ENCODE data around the gene LFNG. TPM values are rescaled to one million over a fixed set of nuclear protein-coding genes. Genes with fewer than 3 reads are reported as not detected.

LFNG gene
- total RNA-seq, 1 experiment from 2014 or later: 4.5 TPM

DNA sequence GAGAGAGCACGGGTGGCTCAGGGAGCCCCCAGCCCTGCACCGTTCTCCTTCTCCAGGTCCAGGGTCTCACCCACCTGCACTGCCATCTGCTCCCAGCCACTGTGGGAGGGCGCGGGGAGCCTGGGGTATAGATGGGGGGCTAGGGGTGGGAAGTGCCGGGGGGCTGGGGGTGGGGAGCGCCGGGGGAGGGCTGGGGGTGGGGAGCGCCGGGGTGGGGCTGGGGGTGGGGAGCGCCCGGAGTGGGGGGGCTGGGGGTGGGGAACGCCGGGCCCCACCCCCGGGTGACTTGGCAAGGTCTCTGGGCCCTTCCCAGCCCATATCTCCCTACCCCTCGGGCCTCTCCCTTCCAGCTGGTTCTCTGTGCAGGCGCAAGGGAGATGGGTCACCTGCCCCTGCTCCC is 43.3 kb upstream of the LFNG start, which contains the start of gene GRIFIN:
Gene GRIFIN (minus strand): TSS at position 101 of the 400 bp plus-strand sequence. CDS start 15 bp downstream, at position 86.
- TF ChIP-seq, protein P1, sequence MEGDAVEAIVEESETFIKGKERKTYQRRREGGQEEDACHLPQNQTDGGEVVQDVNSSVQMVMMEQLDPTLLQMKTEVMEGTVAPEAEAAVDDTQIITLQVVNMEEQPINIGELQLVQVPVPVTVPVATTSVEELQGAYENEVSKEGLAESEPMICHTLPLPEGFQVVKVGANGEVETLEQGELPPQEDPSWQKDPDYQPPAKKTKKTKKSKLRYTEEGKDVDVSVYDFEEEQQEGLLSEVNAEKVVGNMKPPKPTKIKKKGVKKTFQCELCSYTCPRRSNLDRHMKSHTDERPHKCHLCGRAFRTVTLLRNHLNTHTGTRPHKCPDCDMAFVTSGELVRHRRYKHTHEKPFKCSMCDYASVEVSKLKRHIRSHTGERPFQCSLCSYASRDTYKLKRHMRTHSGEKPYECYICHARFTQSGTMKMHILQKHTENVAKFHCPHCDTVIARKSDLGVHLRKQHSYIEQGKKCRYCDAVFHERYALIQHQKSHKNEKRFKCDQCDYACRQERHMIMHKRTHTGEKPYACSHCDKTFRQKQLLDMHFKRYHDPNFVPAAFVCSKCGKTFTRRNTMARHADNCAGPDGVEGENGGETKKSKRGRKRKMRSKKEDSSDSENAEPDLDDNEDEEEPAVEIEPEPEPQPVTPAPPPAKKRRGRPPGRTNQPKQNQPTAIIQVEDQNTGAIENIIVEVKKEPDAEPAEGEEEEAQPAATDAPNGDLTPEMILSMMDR (IDR thresholded peaks at IDR 0.05; ENCODE audit: insufficient read depth in 1 of 2, low read depth in 1 of 2, low read length in 1 of 2, severe bottlenecking in 1 of 2, unreplicated experiment in 1 of 2): no peak
- Histone ChIP-seq H3K36me3 (ENCODE audit: control insufficient read depth, insufficient read depth, low read length) (no peaks in the 10 kb centered on the region), H3K4me1 (no peaks in the 10 kb centered on the region; the same call in 1 of the 2 replicates), H3K9me3 (no peaks in the 10 kb centered on the region), H3K4me3 (ENCODE audit: low read depth, low read length) (no peak within 1 kb of the TSS), H3K27me3 (replicated peaks; ENCODE audit: control insufficient read depth, insufficient read depth, low read length) (no peaks in the 10 kb centered on the region)
- H3K9me3 Mint-ChIP-seq (ENCODE audit: unreplicated experiment): no peaks in the 10 kb centered on the region
- no peak for DNase-seq
- no peak within 1 kb of the TSS for H3K4me3 Mint-ChIP-seq (ENCODE audit: unreplicated experiment)
- H3K4me1 Mint-ChIP-seq (ENCODE audit: low read depth, unreplicated experiment): no peaks in the 10 kb centered on the region
- no peaks in the 10 kb centered on the region for H3K27me3 Mint-ChIP-seq (ENCODE audit: insufficient read depth, unreplicated experiment)
- H3K36me3 Mint-ChIP-seq (ENCODE audit: insufficient read depth, unreplicated experiment): peaks cover 6% of the 10 kb centered on the region
- POLR2A ChIA-PET: no interaction called here
- H3K27ac Mint-ChIP-seq (ENCODE audit: unreplicated experiment): no peak within 1 kb of the TSS
- intact Hi-C loops (cut with micrococcal nuclease; ENCODE audit: unreplicated experiment): loop anchor here (5.0 kb wide), 1 partner anchor 81 kb away; the partner anchor contains the start of genes BRAT1 and IQCE
- BruUV-seq (replicated peaks): no TSS peak
- CTCF ChIA-PET: no interaction called here

GRCh38 chr7:2476776-2477446 is 42.7 kb upstream of the LFNG start:
- no peaks in the 10 kb centered on the region for H3K4me1 Mint-ChIP-seq (ENCODE audit: low read depth, unreplicated experiment)
- no TSS peak for BruUV-seq (replicated peaks)
- DNase-seq: no peak
- peaks cover 6% of the 10 kb centered on the region for H3K36me3 Mint-ChIP-seq (ENCODE audit: insufficient read depth, unreplicated experiment)
- intact Hi-C loops (cut with micrococcal nuclease; ENCODE audit: unreplicated experiment): loop anchor here (5.0 kb wide), 1 partner anchor 80 kb away; the partner anchor contains the start of genes BRAT1 and IQCE
- ChIA-PET CTCF (no interaction called here), POLR2A (no interaction called here)
- no peaks in the 10 kb centered on the region for H3K9me3 Mint-ChIP-seq (ENCODE audit: unreplicated experiment)
- Histone ChIP-seq H3K4me1 (no peaks in the 10 kb centered on the region), H3K36me3 (ENCODE audit: control insufficient read depth, insufficient read depth, low read length) (no peaks in the 10 kb centered on the region), H3K27me3 (replicated peaks; ENCODE audit: control insufficient read depth, insufficient read depth, low read length) (no peaks in the 10 kb centered on the region), H3K9me3 (no peaks in the 10 kb centered on the region), H3K4me3 (ENCODE audit: low read depth, low read length) (no peak overlapping the region)
- H3K27ac Mint-ChIP-seq (ENCODE audit: unreplicated experiment): no peak overlapping the region
- no peaks in the 10 kb centered on the region for H3K27me3 Mint-ChIP-seq (ENCODE audit: insufficient read depth, unreplicated experiment)
- H3K4me3 Mint-ChIP-seq (ENCODE audit: unreplicated experiment): no peak overlapping the region
- TF ChIP-seq, protein P1 (IDR thresholded peaks at IDR 0.05; ENCODE audit: insufficient read depth in 1 of 2, low read depth in 1 of 2, low read length in 1 of 2, severe bottlenecking in 1 of 2, unreplicated experiment in 1 of 2): no peak

GRCh38 chr7:2477447-2478398 is 41.9 kb upstream of the LFNG start:
- ChIA-PET CTCF (interaction anchor here (1.6 kb wide), 1 partner anchor 9 kb away, joined by 7 read pairs; no protein-coding TSS in a partner anchor), POLR2A (no interaction called here)
- Histone ChIP-seq H3K9me3 (no peaks in the 10 kb centered on the region), H3K4me3 (ENCODE audit: low read depth, low read length) (no peak overlapping the region), H3K27me3 (replicated peaks; ENCODE audit: control insufficient read depth, insufficient read depth, low read length) (no peaks in the 10 kb centered on the region), H3K4me1 (no peaks in the 10 kb centered on the region), H3K36me3 (ENCODE audit: control insufficient read depth, insufficient read depth, low read length) (no peaks in the 10 kb centered on the region)
- Mint-ChIP-seq H3K4me3 (ENCODE audit: unreplicated experiment) (no peak overlapping the region), H3K36me3 (ENCODE audit: insufficient read depth, unreplicated experiment) (peaks cover 6% of the 10 kb centered on the region), H3K27me3 (ENCODE audit: insufficient read depth, unreplicated experiment) (no peaks in the 10 kb centered on the region), H3K27ac (ENCODE audit: unreplicated experiment) (no peak overlapping the region), H3K4me1 (ENCODE audit: low read depth, unreplicated experiment) (no peaks in the 10 kb centered on the region), H3K9me3 (ENCODE audit: unreplicated experiment) (no peaks in the 10 kb centered on the region)
- TF ChIP-seq, protein P1 (IDR thresholded peaks at IDR 0.05; ENCODE audit: insufficient read depth in 1 of 2, low read depth in 1 of 2, low read length in 1 of 2, severe bottlenecking in 1 of 2, unreplicated experiment in 1 of 2): peak; percentile 66 to 81
- intact Hi-C loops (cut with micrococcal nuclease; ENCODE audit: unreplicated experiment): loop anchor here (5.0 kb wide), 1 partner anchor 80 kb away; the partner anchor contains the start of genes BRAT1 and IQCE
- peak; percentile 51 to 75 for DNase-seq
- no TSS peak for BruUV-seq (replicated peaks)
